DND-41 (cell line): ENCODE measurements around the gene ALOX12B.

Experiments used
- CTCF ChIP-seq: IDR thresholded peaks from 2 replicates; pipeline ENCODE4 v1.5.1; 2012; ENCODE audit warnings: borderline replicate concordance, low read length, moderate library complexity, mild to moderate bottlenecking; ENCODE audit not compliant: poor library complexity, severe bottlenecking; ENCODE audit errors: extremely low read depth
- EZH2 ChIP-seq: IDR thresholded peaks from 3 replicates; pipeline ENCODE4 v1.6.1; 2012; ENCODE audit warnings: borderline replicate concordance, low read depth, mild to moderate bottlenecking, moderate library complexity, low read length, inconsistent platforms; ENCODE audit not compliant: severe bottlenecking

DNA sequence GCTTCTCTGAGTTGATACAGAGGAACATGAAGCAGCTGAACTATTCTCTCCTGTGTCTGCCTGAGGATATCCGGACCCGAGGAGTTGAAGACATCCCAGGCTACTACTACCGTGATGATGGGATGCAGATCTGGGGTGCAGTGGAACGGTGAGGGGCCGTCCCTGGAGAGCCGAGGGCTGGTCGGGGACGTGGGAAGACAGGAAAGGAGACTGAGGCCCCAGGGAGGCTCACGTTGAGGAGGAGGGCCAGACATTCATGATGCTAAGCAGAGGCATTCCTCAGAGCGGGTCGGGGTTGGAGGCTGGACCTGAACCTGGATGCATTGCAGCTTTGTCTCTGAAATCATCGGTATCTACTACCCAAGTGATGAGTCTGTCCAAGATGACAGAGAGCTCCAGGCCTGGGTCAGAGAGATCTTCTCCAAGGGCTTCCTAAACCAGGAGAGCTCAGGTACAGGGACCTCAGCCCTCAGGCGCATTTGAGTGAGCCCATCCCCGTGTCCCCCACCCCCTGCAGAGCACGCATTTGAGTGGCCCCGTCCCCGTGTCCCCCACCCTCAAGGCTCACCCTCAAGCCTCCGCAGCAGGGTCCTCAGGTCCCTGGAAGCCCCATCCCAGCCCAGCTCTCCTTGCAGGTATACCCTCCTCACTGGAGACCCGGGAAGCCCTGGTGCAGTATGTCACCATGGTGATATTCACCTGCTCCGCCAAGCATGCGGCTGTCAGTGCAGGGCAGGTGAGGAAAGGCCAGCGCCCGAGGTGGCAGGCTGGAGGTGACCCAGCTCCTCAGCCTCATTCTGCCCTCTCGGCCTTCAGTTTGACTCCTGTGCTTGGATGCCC is 40.4 kb downstream of the ALOX12B start:
- TF ChIP-seq EZH2 (no peak), CTCF (no peak)
